GM19035 (cell line): ENCODE data around the gene SPTLC2.

ENCODE experiments used
- ATAC-seq: cut with Tn5 transposase; IDR thresholded peaks from one replicate; pipeline ENCODE4 v1.9.1; 2021; ENCODE audit not compliant: unreplicated experiment

Gene SPTLC2

DNA sequence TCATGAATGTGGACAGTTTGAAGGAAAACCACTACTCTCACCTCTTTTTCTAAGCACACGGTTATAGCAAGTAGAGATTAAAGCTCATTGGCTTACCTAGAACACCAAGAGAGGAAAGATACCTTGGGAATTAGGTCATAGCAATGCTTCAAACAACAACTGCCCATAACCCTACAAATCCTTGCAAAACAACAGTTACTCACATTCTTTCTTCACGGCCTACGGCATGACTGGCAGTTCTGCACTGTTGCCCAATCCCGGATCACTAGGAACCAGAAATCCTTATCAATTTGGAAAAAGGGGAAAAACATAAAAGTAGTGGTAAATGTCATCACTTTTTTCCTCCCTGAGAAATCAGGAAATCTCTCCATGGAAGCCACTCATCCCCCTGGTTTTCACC lies 108.2 kb downstream of the SPTLC2 start:
- ATAC-seq = no peak

DNA sequence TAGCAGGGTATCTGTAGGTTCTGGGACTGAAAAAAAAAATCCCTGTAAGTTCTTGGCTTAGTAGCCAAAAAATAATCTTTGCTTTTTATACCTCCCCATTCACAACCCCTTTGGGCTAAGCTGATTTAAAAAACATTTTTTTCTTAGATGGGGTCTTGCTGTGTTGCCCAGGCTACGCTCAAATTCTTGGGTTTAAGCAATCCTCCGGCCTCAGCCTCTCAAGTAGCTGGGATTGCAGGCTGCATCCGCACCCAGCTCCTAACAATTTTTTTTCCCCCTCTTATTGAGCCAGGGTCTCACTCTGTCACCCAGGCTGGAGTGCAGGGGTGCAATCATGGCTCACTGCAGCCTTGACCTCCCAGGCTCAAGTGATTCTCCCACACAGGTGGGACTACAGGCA lies 108.7 kb downstream of the SPTLC2 start:
- no peak for ATAC-seq

- ATAC-seq = no peak
These were observed 111.4 kb downstream of the SPTLC2 start for GRCh38 chr14:77505031-77505430.

- no peak for ATAC-seq
These were observed 113.3 kb downstream of the SPTLC2 start for GRCh38 chr14:77503138-77503537.

GRCh38 chr14:77502109-77502782 lies 114.2 kb downstream of the SPTLC2 start:
- no peak for ATAC-seq

- peak; percentile 14 for ATAC-seq
These were observed 117.4 kb downstream of the SPTLC2 start for GRCh38 chr14:77498984-77499527.

DNA sequence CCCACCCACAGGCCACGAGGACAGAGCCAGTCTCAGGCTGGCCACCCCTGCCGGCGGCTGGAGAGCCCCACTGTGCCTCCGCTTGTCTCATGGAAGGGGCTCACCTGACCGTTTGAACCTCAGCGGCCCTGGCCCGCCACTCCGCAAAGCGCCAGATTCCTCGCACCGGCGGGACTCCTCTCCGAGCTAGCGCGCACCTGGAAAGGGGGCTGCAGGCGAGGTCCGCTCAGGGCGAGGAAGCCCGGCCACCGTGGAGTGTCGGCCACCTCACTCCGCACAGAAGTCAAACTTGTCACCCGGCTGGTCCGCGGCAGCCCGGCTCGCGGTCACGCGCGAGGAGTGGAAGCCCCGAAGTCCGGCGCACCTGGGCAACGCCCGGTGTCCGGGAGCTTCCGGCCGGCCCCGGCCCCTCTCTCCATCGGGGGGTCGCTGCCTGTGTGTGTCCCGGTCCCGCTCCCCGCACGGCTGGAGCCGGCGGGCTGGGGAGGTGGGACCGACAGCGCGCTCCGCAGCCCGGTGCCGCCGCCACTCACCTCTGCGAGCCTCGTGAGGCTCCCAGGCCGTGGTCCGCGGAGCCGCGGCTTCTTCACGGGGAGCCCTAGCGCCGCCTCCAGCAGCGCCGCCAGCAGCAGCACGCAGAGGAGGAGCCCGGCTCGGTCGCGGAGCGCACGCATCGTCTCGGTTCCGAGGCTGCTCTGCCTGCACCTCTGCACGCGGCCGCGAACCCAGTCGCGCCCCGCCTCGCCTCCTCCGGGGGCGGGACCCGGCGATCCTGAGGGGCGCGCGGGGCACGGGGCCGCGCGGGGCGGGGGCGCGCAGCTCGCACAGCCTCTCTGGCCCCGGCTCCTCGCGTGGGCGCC lies 118.1 kb downstream of the SPTLC2 start, which contains the start of gene ISM2:
TSS of gene ISM2 (minus strand) at position 697 of the 860 bp plus-strand sequence. CDS start at position 674, 23 bp downstream.
- ATAC-seq = peak; percentile 78

DNA sequence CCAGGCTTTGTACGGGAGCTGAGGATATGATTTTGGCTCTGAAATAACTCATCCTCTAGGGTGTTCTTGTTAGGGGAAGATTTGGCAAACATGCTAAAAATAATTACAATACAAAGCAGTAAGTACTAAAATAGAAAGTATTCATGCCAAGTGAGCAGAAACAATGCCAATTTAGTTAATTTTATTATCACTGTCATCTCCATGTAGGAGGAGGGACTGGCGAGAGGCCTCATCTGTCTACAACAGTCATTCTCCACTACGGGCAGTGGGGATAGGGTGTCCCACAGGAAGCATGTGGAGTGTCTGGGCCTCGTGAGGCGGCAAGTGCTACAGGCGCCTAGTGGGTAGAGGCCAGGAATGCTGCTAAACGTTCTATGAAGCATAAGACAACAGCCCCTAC lies 121.1 kb downstream of the SPTLC2 start:
- no peak for ATAC-seq

- no peak for ATAC-seq
These were observed 125.4 kb downstream of the SPTLC2 start for GRCh38 chr14:77491056-77491455.

DNA sequence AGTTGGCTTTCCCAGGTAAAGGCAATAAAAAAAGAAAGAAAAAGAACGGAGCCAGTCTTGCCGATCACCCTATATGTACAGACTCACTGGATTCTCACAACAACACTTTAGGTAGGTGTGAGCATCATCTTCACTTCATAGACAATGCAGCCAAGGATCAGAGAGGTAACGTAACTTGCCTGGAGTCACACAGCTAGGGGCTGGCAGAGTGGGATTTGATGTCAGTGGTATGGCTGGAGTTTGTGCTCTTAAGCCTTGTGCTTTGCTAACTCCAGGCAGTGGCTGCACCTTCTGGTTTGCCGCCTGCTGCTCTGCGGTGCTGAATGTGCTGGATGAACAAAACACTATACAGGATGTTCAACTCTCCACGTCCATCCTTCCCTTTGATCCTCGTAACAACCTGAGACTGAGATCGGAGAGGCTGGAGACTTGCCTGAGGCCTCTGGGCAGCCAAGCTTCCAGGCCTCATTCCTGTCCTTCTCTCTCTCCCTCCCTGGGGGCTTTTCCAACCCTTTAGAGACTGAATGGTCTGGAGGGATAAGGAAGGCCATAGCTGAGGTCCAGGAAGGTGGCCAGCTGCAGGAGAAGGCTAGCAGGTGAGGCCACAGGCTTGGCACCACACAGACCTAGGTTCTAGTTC lies 126.0 kb downstream of the SPTLC2 start:
- ATAC-seq = no peak

DNA sequence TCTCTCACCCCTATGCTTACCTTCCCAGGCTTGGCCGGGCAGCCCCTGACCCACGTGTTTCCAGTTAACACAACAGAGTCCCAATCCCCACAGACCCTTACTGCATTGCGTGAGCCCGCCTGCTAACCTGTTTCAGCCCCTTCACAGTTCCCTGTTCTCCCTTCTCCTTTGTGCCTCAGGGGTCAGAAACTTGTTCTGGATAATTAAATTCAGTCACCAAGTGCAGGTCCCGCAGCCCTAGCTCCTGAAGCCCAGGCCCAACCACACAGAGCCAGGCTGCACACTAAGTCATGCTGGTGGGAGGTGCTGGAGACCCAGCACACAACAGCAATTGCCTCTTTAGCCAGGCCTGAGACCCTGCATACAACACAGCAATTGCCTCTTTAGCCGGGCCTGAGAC lies 127.4 kb downstream of the SPTLC2 start:
- no peak for ATAC-seq

DNA sequence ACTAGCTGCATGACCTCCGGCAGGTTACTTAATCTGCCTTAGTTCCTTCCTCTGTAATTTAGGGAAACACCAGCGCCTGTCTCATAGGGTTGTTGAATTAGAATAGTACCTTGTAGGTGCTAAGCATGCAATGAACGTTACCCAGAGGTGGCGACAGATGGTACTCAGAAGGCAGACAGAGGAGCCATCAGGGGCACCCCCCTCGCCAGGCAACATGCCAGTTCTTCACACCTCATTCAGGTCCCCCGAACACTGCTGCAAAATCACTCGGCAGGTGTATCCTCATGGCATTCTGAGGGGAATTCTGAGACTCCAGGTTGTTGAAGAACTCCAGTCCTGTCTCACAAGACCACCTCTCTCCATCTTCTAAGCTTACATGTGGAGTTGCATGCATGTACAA lies 127.9 kb downstream of the SPTLC2 start:
- ATAC-seq = no peak

DNA sequence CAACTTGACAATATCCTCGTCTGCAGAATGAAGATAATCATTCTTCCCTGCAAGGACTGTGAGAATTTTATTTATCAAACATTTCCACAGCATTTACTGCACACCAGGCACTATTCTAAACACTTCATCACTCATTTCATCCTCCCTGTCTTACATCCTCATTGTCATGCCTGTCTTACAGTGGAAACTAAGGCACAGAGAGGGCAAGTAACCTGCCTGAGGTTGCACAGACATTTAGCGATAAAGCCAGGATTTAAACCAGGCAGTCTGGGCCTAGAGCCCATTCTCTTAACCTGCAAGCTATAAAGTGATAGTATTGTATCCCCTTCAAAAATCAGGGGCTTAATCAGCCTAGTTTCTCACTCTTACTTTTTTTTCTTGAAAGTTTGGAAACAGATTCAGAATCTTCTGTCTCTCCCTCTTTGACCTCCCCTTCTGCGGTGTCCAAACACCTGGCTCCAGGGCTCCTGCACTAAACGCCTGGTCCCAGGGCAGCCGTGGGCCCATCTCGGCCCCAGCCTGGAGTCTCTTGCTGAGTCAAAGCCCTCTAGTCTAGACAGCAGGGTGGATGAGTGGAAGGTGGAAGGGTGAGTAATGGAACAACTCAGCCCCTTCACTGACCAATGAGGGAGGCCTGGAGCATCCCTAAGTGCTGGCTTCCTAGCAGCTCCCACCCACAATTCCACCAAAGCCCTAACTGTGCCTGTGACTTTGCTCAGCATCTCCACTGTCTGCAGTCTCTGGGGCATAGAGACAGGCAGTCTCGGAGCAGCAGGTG lies 130.3 kb downstream of the SPTLC2 start:
- no peak for ATAC-seq

DNA sequence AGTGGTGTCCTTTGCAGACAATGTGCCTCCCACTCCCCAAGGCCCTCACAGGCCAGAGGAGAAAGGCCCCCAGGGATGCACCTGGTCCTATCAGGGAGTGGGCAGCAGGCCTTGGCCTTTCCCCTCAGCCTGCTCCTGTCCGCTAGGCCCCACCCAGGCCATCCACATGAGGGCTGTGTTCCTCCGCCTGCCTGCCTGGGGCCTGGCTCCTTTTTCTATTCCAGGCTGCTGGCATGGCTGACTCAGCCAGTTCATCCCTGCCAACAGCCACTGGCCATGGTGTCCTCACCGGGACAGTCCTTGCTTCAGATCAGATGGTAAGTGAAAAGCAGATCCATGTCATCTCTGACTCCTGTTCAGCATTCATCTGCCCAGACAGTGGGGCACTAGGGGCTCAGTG lies 131.2 kb downstream of the SPTLC2 start:
- ATAC-seq = no peak

GRCh38 chr14:77482422-77482821 lies 134.0 kb downstream of the SPTLC2 start:
- no peak for ATAC-seq

DNA sequence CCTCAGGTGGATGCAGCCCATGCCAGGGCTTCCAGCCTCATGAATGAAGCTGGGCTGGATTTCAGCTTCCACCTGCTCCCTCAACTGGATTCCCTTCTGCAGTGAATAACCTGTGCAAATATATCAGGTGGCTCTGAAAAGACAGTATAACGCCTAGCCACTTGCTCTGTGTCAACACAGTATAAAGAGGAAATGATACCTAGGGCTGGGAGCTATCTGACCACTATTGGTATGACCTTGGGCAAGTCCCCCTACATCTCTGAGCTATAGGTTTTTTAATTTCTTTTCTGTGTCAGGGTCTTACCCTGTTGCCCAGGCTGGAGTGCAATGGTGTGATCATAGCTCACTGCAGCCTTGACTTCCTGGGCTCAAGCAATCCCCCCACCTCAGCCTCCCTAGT lies 137.6 kb downstream of the SPTLC2 start:
- ATAC-seq = peak; percentile 96

- no peak for ATAC-seq
These were observed 138.4 kb downstream of the SPTLC2 start for GRCh38 chr14:77478029-77478428.

DNA sequence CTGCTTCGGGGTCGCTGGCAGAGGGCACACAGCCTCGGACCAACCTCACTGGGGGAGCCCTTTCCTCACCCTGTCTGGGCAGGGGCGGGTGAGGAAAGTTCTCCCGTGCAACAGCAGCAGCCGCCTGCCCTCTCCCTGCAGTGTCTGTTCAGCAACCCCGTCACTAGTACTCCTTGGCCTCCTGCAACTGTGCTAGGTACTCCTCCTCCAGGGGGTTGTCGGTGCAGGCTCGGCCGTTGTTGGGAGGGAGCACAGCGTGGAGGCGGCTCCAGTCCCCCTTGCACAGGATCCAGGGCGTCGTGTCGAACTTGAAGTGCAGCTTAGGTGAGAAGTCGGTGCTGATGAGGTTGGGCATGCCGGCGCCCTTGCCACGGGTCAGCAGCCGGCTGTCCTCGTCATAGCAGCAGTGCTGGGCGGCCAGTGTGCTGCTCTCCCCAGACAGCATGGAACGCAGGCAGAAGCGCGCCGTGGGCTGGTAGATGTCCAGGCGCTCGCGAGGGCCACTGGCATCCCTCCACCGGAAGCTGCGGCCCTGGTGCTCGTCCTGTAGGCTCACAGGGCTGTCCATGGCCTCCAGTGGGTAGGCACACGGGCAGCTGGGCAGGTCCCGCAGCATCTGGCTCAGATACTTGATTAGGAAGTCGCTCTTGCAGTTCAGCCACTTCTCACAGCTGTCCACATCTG lies 140.9 kb downstream of the SPTLC2 start:
- ATAC-seq = no peak

GRCh38 chr14:77474479-77475177 lies 141.8 kb downstream of the SPTLC2 start:
- ATAC-seq = no peak

DNA sequence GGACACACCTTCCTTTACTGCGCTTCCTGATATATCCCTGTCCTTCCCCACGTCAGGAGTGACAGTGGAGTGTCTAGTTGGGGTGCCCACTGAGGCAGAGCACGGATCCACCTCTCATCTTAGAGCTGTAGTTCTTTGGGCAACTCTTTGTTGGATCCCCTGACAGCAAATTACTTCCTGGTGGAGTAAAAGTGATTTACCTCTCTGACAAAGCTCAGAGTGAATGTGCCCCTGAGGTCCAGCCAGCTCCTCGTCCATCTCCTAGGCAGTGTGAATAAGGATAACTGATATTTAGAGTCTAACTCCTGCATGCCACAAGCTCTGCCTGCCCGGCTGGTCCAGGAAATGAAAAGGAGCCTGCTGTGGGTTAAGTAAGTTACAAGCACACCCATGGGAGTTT lies 142.5 kb downstream of the SPTLC2 start:
- ATAC-seq = no peak
